ENCODE results near the gene LRMDA. TPM values are rescaled to one million over a fixed set of nuclear protein-coding genes. Genes with fewer than 3 reads are reported as not detected.

The LRMDA gene
- total RNA-seq, 4 donors from 2014 or later: 1.4 to 23.1 (median 3.6) TPM

- Histone ChIP-seq H3K4me1 (no peaks in the 10 kb centered on the region), H3K36me3 (no peaks in the 10 kb centered on the region), H3K9me3 (no peaks in the 10 kb centered on the region), H3K27me3 (no peaks in the 10 kb centered on the region), H3K27ac (no peak overlapping the region), H3K4me3 (no peak overlapping the region)
- no peak for DNase-seq
- TF ChIP-seq, protein P1, sequence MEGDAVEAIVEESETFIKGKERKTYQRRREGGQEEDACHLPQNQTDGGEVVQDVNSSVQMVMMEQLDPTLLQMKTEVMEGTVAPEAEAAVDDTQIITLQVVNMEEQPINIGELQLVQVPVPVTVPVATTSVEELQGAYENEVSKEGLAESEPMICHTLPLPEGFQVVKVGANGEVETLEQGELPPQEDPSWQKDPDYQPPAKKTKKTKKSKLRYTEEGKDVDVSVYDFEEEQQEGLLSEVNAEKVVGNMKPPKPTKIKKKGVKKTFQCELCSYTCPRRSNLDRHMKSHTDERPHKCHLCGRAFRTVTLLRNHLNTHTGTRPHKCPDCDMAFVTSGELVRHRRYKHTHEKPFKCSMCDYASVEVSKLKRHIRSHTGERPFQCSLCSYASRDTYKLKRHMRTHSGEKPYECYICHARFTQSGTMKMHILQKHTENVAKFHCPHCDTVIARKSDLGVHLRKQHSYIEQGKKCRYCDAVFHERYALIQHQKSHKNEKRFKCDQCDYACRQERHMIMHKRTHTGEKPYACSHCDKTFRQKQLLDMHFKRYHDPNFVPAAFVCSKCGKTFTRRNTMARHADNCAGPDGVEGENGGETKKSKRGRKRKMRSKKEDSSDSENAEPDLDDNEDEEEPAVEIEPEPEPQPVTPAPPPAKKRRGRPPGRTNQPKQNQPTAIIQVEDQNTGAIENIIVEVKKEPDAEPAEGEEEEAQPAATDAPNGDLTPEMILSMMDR (IDR thresholded peaks at IDR 0.05): no peak
- TF ChIP-seq POLR2A (IDR thresholded peaks at IDR 0.05): no peak
Observed at GRCh38 chr10:75858339-75858738, 426.9 kb downstream of the LRMDA start.

DNA sequence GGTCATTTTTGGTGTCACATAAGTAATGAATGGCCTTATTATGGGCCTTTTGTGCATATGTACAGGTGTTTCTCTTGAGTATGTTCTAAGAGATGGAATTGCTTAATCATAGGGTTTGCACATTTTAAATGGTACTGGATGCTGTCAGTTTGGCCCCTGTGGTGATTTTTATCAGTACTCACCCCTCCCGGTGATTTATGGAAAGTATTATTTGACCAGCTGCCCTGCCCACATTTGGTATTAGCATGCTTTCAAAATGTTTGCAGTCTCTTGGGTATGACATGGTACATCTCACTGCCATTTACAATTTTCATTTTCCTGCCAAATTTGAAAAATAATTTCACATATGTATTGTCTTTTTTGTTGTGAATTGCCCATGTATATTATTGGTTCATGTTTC lies 427.7 kb downstream of the LRMDA start:
- Histone ChIP-seq H3K27me3 (no peaks in the 10 kb centered on the region), H3K4me3 (no peak overlapping the region), H3K4me1 (no peaks in the 10 kb centered on the region), H3K27ac (no peak overlapping the region), H3K9me3 (no peaks in the 10 kb centered on the region), H3K36me3 (no peaks in the 10 kb centered on the region)
- TF ChIP-seq, protein P1 (IDR thresholded peaks at IDR 0.05): no peak
- TF ChIP-seq POLR2A (IDR thresholded peaks at IDR 0.05): no peak
- DNase-seq: no peak

DNA sequence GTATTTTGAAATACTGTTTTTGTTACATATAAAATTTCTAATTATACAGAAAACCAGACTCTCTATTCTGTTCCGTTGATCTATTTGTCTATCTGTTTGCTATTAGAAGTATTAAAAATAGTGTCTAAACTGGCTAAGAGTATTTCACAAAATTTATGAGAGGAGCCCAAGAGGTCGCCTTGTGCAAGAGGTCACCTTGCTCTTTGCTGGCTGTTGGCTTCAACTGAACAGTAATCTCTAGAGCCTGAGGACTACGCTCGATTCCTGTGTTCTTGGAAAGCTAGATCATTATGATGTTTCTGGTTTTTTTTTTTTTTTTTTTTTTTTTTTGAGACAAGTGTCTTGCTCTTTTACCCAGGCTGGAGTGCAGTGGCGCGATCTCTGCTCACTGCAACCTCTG lies 428.6 kb downstream of the LRMDA start:
- H3K4me3 ChIP-seq: no peak overlapping the region
- H3K27me3 ChIP-seq: no peaks in the 10 kb centered on the region
- no peak for TF ChIP-seq POLR2A (IDR thresholded peaks at IDR 0.05)
- TF ChIP-seq, protein P1 (IDR thresholded peaks at IDR 0.05): no peak

DNA sequence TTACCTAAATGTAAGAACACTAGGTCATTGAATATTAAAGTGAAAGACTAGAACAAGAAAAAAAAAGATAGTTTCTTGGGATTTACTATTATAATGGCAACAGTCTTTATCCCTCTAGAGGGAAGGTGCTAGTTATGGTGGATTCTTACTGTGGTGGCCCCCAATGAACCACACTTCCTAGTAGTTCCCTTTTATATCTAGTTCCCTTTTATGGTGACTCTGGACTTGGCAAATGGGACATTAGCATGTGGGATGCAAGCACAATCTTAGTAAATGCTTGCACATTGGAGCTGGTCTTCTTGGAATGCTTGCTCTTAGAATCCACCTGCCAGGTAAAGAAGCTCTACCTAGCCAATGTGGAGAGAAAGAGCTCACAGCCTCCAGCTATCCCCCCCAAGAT lies 430.2 kb downstream of the LRMDA start:
- no peaks in the 10 kb centered on the region for H3K36me3 ChIP-seq
- no peaks in the 10 kb centered on the region for H3K9me3 ChIP-seq
- no peak overlapping the region for H3K4me3 ChIP-seq
- no peak overlapping the region for H3K27ac ChIP-seq
- DNase-seq: no peak
- no peaks in the 10 kb centered on the region for H3K27me3 ChIP-seq
- TF ChIP-seq, protein P1 (IDR thresholded peaks at IDR 0.05): no peak
- TF ChIP-seq POLR2A (IDR thresholded peaks at IDR 0.05): no peak
- no peaks in the 10 kb centered on the region for H3K4me1 ChIP-seq

More for the DNA sequence above, 428.6 kb downstream of the LRMDA start:
- Histone ChIP-seq H3K9me3 (no peaks in the 10 kb centered on the region), H3K36me3 (no peaks in the 10 kb centered on the region), H3K4me1 (no peaks in the 10 kb centered on the region), H3K27ac (no peak overlapping the region)
- no peak for DNase-seq

DNA sequence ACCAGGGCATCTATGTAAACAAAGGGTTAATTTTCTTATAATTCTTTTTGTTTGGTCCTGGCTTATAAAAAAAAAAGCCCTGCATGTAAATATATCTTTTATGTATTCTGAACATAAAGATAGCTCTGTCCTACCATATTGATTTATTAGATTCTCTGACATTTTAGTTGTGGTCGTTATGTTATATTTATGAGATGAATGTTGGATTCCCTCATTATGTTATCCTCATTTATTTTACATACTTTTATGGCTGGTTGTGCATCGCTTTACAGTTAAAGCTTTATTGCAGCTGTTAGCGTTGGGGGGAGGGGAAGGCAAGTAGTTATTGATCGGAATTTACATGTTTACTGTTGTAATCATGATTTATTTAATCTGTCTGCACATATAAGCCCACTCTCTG lies 431.5 kb downstream of the LRMDA start:
- H3K4me1 ChIP-seq: no peaks in the 10 kb centered on the region
- no peak for TF ChIP-seq POLR2A (IDR thresholded peaks at IDR 0.05)
- TF ChIP-seq, protein P1 (IDR thresholded peaks at IDR 0.05): no peak
- no peaks in the 10 kb centered on the region for H3K9me3 ChIP-seq
- H3K36me3 ChIP-seq: no peaks in the 10 kb centered on the region
- no peaks in the 10 kb centered on the region for H3K27me3 ChIP-seq
- no peak for DNase-seq
- H3K27ac ChIP-seq: no peak overlapping the region
- no peak overlapping the region for H3K4me3 ChIP-seq

- Histone ChIP-seq H3K36me3 (no peaks in the 10 kb centered on the region), H3K9me3 (no peaks in the 10 kb centered on the region), H3K4me3 (no peak overlapping the region), H3K27ac (no peak overlapping the region), H3K27me3 (no peaks in the 10 kb centered on the region), H3K4me1 (no peaks in the 10 kb centered on the region)
- TF ChIP-seq POLR2A (IDR thresholded peaks at IDR 0.05): no peak
- TF ChIP-seq, protein P1 (IDR thresholded peaks at IDR 0.05): no peak
- no peak for DNase-seq
Observed at GRCh38 chr10:75864717-75865116, 433.3 kb downstream of the LRMDA start.
